ENCODE measurements around the gene TET3. TPM values are rescaled to one million over a fixed set of nuclear protein-coding genes. Genes with fewer than 3 reads are reported as not detected.

The TET3 gene
- total RNA-seq, 1 experiment from 2014 or later, result 23.3 TPM

- intact Hi-C loops (cut with micrococcal nuclease; ENCODE audit: unreplicated experiment), result no loop called here
- Mint-ChIP-seq H3K27ac (ENCODE audit: unreplicated experiment) (peak overlapping the region; percentile 48), H3K4me1 (ENCODE audit: low read depth, unreplicated experiment) (peaks cover 61% of the 10 kb centered on the region), H3K36me3 (ENCODE audit: insufficient read depth, unreplicated experiment) (peaks cover 20% of the 10 kb centered on the region), H3K4me3 (ENCODE audit: low read depth, unreplicated experiment) (no peak overlapping the region), H3K27me3 (ENCODE audit: unreplicated experiment) (no peaks in the 10 kb centered on the region), H3K9me3 (ENCODE audit: low read depth, unreplicated experiment) (no peaks in the 10 kb centered on the region)
- CTCF ChIA-PET, result no interaction called here
- DNase-seq, result no peak
- TF ChIP-seq CTCF (IDR thresholded peaks at IDR 0.05; ENCODE audit: unreplicated experiment), result no peak
- BruUV-seq (replicated peaks), result no TSS peak
These were observed 14.2 kb downstream of the TET3 start for GRCh38 chr2:73998933-73999332.

GRCh38 chr2:73999881-74000597 lies 15.3 kb downstream of the TET3 start:
- CTCF ChIA-PET, result interaction anchor here (1.6 kb wide), 1 partner anchor 172 kb away, joined by 4 read pairs; the partner anchor contains the start of gene STAMBP
- H3K27me3 Mint-ChIP-seq (ENCODE audit: unreplicated experiment), result no peaks in the 10 kb centered on the region
- no peaks in the 10 kb centered on the region for H3K9me3 Mint-ChIP-seq (ENCODE audit: low read depth, unreplicated experiment)
- DNase-seq, result no peak
- H3K36me3 Mint-ChIP-seq (ENCODE audit: insufficient read depth, unreplicated experiment), result peaks cover 20% of the 10 kb centered on the region
- no peak overlapping the region for H3K27ac Mint-ChIP-seq (ENCODE audit: unreplicated experiment)
- no TSS peak for BruUV-seq (replicated peaks)
- intact Hi-C loops (cut with micrococcal nuclease; ENCODE audit: unreplicated experiment), result no loop called here
- no peak for TF ChIP-seq CTCF (IDR thresholded peaks at IDR 0.05; ENCODE audit: unreplicated experiment)
- H3K4me3 Mint-ChIP-seq (ENCODE audit: low read depth, unreplicated experiment), result no peak overlapping the region
- peaks cover 55% of the 10 kb centered on the region for H3K4me1 Mint-ChIP-seq (ENCODE audit: low read depth, unreplicated experiment)

- Mint-ChIP-seq H3K36me3 (ENCODE audit: insufficient read depth, unreplicated experiment) (peaks cover 20% of the 10 kb centered on the region), H3K27me3 (ENCODE audit: unreplicated experiment) (no peaks in the 10 kb centered on the region), H3K9me3 (ENCODE audit: low read depth, unreplicated experiment) (no peaks in the 10 kb centered on the region), H3K4me3 (ENCODE audit: low read depth, unreplicated experiment) (no peak overlapping the region), H3K27ac (ENCODE audit: unreplicated experiment) (no peak overlapping the region), H3K4me1 (ENCODE audit: low read depth, unreplicated experiment) (peaks cover 55% of the 10 kb centered on the region)
- no TSS peak for BruUV-seq (replicated peaks)
- CTCF ChIA-PET, result interaction anchor here (0.6 to 1.6 kb wide), 3 partner anchors 10 to 314 kb away, joined by 3 to 4 read pairs (median 3); partner anchors contain the start of gene STAMBP
- TF ChIP-seq CTCF (IDR thresholded peaks at IDR 0.05; ENCODE audit: unreplicated experiment), result no peak
- intact Hi-C loops (cut with micrococcal nuclease; ENCODE audit: unreplicated experiment), result no loop called here
- no peak for DNase-seq
These were observed 16.0 kb downstream of the TET3 start for GRCh38 chr2:74000666-74001065.

GRCh38 chr2:74001121-74001520 lies 16.4 kb downstream of the TET3 start:
- Mint-ChIP-seq H3K4me3 (ENCODE audit: low read depth, unreplicated experiment) (peak overlapping the region; percentile 71), H3K9me3 (ENCODE audit: low read depth, unreplicated experiment) (no peaks in the 10 kb centered on the region), H3K4me1 (ENCODE audit: low read depth, unreplicated experiment) (peaks cover 55% of the 10 kb centered on the region), H3K27me3 (ENCODE audit: unreplicated experiment) (no peaks in the 10 kb centered on the region), H3K27ac (ENCODE audit: unreplicated experiment) (no peak overlapping the region), H3K36me3 (ENCODE audit: insufficient read depth, unreplicated experiment) (peaks cover 20% of the 10 kb centered on the region)
- no peak for TF ChIP-seq CTCF (IDR thresholded peaks at IDR 0.05; ENCODE audit: unreplicated experiment)
- intact Hi-C loops (cut with micrococcal nuclease; ENCODE audit: unreplicated experiment), result no loop called here
- CTCF ChIA-PET, result interaction anchor here (0.6 to 1.6 kb wide), 3 partner anchors 9 to 315 kb away, joined by 3 to 4 read pairs (median 3); partner anchors contain the start of gene STAMBP
- DNase-seq, result no peak
- BruUV-seq (replicated peaks), result no TSS peak

Measured in Calu3 (cell line).